ELF-1 (cell line): ENCODE measurements around the gene KMT5B.

Experiments used
- DNase-seq: peaks from one replicate; pipeline ENCODE4 v3.0.0-alpha.2; 2016; ENCODE audit warnings: low read depth, low spot score

The KMT5B gene

GRCh38 chr11:68216171-68216938, 3.3 kb upstream of the KMT5B start:
- no peak for DNase-seq

DNA sequence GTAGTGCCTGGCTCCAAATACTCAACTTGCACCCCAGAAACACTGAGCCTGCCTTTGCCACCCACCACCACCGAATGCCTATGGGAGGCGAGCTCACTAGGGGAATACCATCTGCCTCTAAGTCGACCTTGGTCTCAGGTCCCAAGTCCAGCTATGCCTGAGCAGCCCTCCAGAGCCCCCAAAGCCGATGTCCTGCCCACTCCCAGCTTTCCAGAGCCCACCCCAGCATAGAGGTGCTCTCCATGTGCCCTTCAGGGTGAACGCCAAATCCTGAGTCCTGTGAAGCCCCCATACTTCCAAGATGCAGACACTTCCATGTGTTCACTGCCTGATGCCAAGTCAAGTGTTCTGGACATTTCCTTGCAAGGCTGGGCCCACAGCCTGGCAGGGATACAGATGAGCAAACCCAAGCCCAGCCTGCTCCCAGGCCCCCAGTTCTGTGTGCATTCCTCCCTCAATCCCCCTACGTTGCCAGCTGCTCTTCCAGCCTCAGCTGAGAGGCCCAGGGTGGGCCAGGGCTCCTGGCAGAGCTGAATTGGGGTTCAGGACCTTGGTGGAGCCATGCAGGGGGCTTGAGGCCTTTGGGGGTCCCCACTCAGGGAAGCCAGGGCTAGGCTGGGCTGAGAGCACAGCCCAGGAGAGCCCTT, 2.6 kb upstream of the KMT5B start:
- no peak for DNase-seq

DNA sequence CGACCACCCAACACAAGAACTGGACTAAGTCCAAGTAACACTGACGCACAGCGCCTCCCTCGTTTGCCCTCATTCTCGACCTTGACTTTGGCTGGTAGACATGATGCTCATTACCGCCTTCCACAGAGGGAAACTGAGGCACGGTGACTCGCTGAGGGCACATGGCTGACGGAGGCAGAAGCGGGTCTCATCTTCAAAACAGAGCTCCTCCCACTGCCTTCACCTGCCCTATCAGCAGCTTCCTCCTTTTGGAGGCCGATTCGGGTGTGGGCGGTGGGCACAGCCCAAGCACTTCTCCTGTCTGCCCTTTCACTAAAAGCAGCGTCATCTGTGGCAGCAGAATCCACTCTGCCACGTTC, 2.0 kb upstream of the KMT5B start:
- DNase-seq = no peak

DNA sequence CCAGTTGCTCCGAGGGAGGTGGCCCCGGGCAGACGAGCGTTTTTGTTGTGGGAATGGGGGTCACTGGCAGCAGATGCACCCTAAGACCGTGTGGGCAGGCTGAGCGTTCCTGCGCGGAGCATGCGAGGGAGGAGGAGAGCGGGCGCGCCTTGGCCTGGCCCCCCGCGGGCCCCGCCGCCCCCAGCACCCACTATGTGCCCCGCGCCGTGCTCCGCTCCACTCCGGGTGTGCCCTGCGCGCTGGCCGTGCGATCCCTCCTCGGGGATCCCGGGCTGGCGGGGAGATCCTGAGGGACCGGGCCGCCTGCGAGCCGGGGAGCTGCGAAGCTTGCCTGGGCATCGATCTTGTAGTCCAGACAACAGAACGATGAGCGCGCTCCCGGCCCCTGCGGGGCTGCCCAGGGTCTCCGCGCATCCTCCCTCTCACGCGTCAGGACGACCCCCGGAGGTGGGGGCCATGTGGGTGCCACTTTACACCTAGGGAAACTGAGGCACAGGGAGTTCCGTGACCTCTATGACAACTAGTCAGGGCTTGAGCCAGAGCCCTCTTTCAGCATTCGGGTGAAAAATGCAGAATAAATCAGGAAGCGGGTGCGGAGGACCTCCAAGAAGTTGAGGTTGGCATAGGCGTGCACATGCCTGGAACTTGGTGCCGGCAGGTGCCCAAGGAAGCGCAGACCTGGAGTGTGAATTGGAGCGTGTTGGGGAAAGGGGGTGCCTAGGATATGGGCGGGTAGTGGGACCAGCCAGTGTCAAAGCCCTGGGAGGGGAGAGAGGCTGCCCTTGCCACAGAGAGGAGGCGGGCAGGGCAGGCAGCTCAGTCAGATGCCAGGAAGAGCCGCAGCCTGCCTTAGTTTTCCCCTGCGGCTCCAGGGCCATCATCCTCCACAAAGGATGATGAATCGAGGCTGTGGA, 1.3 kb upstream of the KMT5B start:
- DNase-seq = peak; percentile 27

- peak; percentile 94 for DNase-seq
These were observed 568 bp upstream of the KMT5B start for GRCh38 chr11:68213555-68214172.

- DNase-seq = peak; percentile 83
These were observed 518 bp downstream of the KMT5B start for GRCh38 chr11:68212421-68213134.

DNA sequence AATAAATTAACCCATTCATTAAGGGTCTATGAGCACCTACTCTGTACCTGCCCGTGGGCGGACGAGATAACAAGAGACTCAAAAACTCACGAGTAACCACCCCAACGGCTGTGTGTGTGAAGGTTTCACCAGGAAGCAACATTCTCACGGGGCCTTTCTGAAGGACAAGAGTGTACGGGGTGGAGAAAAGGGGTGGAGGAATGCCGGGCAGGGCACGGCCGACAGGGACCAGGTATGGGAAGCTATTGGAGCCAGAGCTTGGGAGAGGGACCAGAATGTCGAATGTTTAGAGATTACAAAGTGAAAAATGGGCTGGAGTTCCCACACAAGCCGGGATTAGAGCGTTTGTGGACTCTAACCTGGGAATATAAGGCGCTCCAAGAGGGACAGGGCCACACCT, 1.6 kb downstream of the KMT5B start:
- peak; percentile 28 for DNase-seq

DNA sequence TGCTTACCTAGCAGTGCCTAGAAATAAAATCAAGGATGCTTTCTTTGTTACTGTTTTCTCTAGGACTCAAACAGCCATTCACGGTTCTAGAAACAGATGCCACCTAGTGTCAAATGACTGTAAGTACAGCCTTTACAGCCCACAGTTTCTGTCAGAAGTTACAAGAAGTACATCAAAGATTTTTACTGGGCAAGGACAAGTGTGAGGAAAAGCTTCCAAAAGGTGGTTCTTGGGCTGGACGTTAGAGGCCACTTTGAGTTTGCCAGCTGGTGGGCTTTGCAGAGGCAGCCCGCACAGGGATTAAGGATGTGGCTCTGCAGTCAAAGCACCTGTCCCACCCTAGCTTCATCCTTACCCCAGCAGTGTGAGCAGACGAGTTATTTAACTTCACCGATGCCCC, 6.9 kb downstream of the KMT5B start:
- peak; percentile 63 for DNase-seq

DNA sequence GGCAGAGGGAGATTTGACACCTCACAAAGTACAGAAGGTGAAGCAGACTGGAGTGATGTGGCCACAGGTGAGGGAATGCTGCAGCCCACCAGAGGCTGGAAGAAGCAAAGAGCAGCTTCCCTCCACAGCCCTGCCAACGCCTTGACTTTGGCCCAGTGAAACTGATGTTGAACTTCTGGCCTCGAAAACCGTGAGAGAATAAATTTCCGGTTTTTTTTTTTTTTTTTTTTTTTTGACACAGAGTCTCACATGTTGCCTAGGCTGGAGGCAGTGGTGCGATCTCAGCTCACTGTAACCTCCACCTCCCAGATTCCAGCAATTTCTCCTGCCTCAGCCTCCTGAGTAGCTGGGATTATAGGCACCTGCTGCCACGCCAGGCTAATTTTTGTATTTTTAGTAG, 8.7 kb downstream of the KMT5B start:
- DNase-seq = no peak

- DNase-seq = no peak
These were observed 10.9 kb downstream of the KMT5B start for GRCh38 chr11:68202165-68202564.

GRCh38 chr11:68201492-68201891, 11.6 kb downstream of the KMT5B start:
- no peak for DNase-seq

DNA sequence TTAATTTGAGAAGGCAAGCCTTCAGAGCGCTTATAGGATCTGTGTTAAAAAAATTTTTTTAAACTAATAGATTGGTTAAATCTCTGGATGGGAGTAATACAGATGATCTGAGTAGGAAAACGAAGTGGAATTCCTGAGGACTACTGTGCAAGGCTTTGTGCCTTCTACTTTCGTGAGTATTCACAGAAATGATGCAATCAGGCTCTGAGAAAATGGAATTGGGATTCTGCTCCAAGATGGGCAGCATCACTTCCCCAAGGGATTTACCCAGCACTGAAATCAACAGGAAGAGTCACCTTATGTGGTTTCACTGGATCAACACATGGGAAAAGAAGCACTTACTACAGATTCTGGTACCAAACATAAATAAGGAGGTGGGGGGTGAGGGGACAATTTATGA, 12.5 kb downstream of the KMT5B start:
- no peak for DNase-seq

GRCh38 chr11:68199295-68199987, 13.7 kb downstream of the KMT5B start:
- DNase-seq = no peak

- no peak for DNase-seq
These were observed 16.9 kb downstream of the KMT5B start for GRCh38 chr11:68196219-68196618.

- DNase-seq = no peak
These were observed 18.3 kb downstream of the KMT5B start for GRCh38 chr11:68194675-68195294.

DNA sequence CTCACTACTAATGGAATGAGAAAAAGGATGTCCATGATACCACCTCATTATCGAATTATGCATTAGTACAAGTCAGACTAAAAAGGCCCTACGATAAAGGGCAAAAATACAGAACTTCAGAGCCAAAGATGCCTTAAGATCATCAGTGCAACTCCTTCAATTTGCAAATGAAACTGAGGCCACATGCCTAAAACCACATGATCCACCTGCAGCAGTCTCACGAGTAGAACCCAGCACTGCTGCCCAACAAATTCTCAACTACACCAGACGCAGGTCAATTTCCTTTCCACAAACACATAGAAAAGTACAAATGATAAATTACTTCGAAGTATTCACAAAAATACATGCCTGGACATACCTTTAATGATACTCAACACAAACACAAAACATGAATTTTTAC, 20.1 kb downstream of the KMT5B start:
- DNase-seq = no peak

- DNase-seq = no peak
These were observed 21.2 kb downstream of the KMT5B start for GRCh38 chr11:68191661-68192579.

DNA sequence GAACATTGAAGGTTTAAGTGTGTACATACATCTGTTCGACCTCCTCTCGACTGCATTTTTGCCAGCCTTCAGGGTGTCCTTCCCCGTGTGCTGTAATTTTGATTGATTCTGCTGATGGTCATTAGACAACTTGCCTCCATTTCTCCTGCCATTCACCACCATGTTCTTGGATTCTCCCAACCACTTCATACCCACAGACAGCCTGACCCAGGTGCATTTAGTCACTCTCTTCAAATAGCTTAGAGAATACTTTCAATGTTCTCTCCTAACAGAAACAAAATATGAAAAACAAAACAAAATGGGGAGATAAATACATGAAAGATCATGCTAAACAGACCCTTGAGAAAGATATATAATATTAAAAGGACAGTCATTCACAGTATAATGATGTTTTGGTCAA, 23.2 kb downstream of the KMT5B start:
- DNase-seq = no peak

- DNase-seq = no peak
These were observed 24.0 kb downstream of the KMT5B start for GRCh38 chr11:68189082-68189481.
